MM.1S (cell line): ENCODE results near the gene DPP10.

Experiments
- EZH2 ChIP-seq: fragments of 300-600 bp; sonication (generic); optimal IDR thresholded peaks from 2 replicates; pipeline ENCODE3; 2017; ENCODE audit warnings: low read depth, mild to moderate bottlenecking, antibody characterized with exemption, low read length, mixed read lengths
- EZH2phosphoT487 ChIP-seq: fragments of 300-600 bp; sonication (generic); IDR thresholded peaks from 2 replicates; pipeline ENCODE4 v1.6.1; 2018; ENCODE audit warnings: antibody characterized with exemption, low read length
- TF ChIP-seq, protein P1 (sequence below): fragments of 300-600 bp; sonication (generic); IDR thresholded peaks from 2 replicates; pipeline ENCODE4 v1.5.1; 2016; ENCODE audit warnings: antibody characterized with exemption, low read length, mixed read lengths

DNA sequence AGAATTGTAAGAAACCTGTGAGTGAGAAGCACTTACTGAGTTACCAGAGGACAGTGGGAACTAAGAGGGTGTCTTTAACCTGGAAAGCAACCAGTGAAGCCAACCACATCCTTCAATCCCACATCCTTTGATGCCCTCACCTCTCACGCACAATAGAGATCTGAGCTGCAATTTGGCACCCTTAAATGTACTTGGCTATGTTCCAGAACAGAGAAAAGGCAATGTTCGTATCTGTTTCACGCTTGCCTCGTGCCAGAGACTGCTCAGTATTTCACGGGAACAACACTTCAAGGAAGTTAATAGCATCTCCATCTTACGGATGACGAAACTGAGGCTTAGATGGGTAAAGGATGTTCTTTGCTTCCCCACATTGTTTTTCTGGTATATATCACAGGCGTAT lies 167.4 kb downstream of the DPP10 start:
- TF ChIP-seq, protein P1, sequence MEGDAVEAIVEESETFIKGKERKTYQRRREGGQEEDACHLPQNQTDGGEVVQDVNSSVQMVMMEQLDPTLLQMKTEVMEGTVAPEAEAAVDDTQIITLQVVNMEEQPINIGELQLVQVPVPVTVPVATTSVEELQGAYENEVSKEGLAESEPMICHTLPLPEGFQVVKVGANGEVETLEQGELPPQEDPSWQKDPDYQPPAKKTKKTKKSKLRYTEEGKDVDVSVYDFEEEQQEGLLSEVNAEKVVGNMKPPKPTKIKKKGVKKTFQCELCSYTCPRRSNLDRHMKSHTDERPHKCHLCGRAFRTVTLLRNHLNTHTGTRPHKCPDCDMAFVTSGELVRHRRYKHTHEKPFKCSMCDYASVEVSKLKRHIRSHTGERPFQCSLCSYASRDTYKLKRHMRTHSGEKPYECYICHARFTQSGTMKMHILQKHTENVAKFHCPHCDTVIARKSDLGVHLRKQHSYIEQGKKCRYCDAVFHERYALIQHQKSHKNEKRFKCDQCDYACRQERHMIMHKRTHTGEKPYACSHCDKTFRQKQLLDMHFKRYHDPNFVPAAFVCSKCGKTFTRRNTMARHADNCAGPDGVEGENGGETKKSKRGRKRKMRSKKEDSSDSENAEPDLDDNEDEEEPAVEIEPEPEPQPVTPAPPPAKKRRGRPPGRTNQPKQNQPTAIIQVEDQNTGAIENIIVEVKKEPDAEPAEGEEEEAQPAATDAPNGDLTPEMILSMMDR = no peak
- TF ChIP-seq EZH2 = no peak
- no peak for TF ChIP-seq EZH2phosphoT487
